K562 (cell line): ENCODE measurements around the gene MUC16. TPM values are rescaled to one million over a fixed set of nuclear protein-coding genes. Genes with fewer than 3 reads are reported as not detected.

Experiments
- ATAC-seq: fragments of 200-7000 bp; cut with Tn5 transposase; 3 replicates; pipeline ENCODE4 v1.9.1; 2020; ENCODE audit warnings: moderate library complexity
- BruUV-seq: library from RNA; stranded (reverse); fragments of 400-500 nt; replicated peaks from 2 replicates; lab custom pipeline; 2021; lab: Mats Ljungman, UMichigan
- CTCF ChIA-PET: fragments of 300-600 bp; formaldehyde crosslinking; extraction: SDS; loops from one replicate; lab custom pipeline; 2021; ENCODE audit warnings: low intra/inter-chr PET ratio; lab: Yijun Ruan, JAX
- POLR2A ChIA-PET: fragments of 300-600, 350-650 bp; sonication (Branson Sonifier 250); formaldehyde crosslinking; extraction: SDS; loops from one replicate; lab custom pipeline; 2021; ENCODE audit warnings: antibody characterized with exemption, inconsistent platforms; lab: Yijun Ruan, JAX
- DNase-seq, 4 experiments: peaks; one replicate each; pipeline versions ENCODE4 v3.0.0 to v3.0.0-alpha.2; 2011 to 2018; ENCODE audit warnings: low spot score in 3 of 4, mixed read lengths in 3 of 4; ENCODE audit errors: extremely low read depth in 1 of 4
- FAIRE-seq: peaks from 2 replicates; lab custom pipeline; 2011; peaks lifted over from hg19 to GRCh38; lab: Jason Lieb, UNC
- H2AFZ ChIP-seq: 2 replicates; pipeline ENCODE4 v1.6.0; 2011; ENCODE audit warnings: low read depth, low read length, control low read depth, inconsistent platforms
- H3K27ac ChIP-seq: fragments of 200-600 bp; 3 replicates; pipeline ENCODE4 v1.8.0; 2011; ENCODE audit warnings: low read depth, mild to moderate bottlenecking, control low read depth, inconsistent platforms, low read length, moderate library complexity, mixed read lengths; ENCODE audit errors: extremely low read depth
- H3K27me3 ChIP-seq, 2 experiments: fragments of 300-600 bp in 1 of 2; 2 replicates in 1 of 2; 3 replicates in 1 of 2; pipeline versions ENCODE4 v1.6.0 to v1.8.0; 2011; ENCODE audit warnings: inconsistent platforms in 2 of 2, low read length in 2 of 2, mild to moderate bottlenecking in 1 of 2, mixed read lengths in 1 of 2, moderate library complexity in 1 of 2; ENCODE audit not compliant: control insufficient read depth in 2 of 2, insufficient read depth in 2 of 2
- H3K36me3 ChIP-seq: fragments of 300-600 bp; 3 replicates; pipeline ENCODE4 v1.8.0; 2011; ENCODE audit warnings: mild to moderate bottlenecking, low read length, inconsistent platforms; ENCODE audit not compliant: control insufficient read depth, insufficient read depth
- H3K4me1 ChIP-seq, 2 experiments: fragments of 200-600 bp in 1 of 2; replicated peaks in 1 of 2; 2 replicates in 1 of 2; 3 replicates in 1 of 2; pipeline versions ENCODE4 v1.5.1 to v1.8.0; 2011; ENCODE audit warnings: inconsistent platforms in 2 of 2, low read length in 2 of 2, mild to moderate bottlenecking in 1 of 2, mixed read lengths in 1 of 2, moderate library complexity in 1 of 2; ENCODE audit not compliant: control insufficient read depth in 2 of 2, insufficient read depth in 2 of 2
- H3K4me2 ChIP-seq: 2 replicates; pipeline ENCODE4 v1.6.1; 2011; ENCODE audit warnings: low read length, control low read depth, inconsistent platforms, mixed read lengths; ENCODE audit not compliant: insufficient read depth
- H3K4me3 ChIP-seq: fragments of 200-600 bp; sonication (generic), shearing (Covaris generic); 2 replicates; pipeline ENCODE4 v1.5.1; 2016; ENCODE audit warnings: control low read depth, inconsistent platforms
- H3K79me2 ChIP-seq: fragments of 200-600 bp; 3 replicates; pipeline ENCODE4 v1.8.0; 2011; ENCODE audit warnings: low read length, inconsistent platforms; ENCODE audit not compliant: control insufficient read depth, insufficient read depth
- H3K9ac ChIP-seq, 2 experiments: 2 replicates each; pipeline versions ENCODE4 v1.6.0 to v1.6.1; 2011; ENCODE audit warnings: low read depth in 2 of 2, low read length in 2 of 2, control low read depth in 1 of 2, inconsistent platforms in 1 of 2, mild to moderate bottlenecking in 1 of 2, mixed read lengths in 1 of 2; ENCODE audit not compliant: insufficient read depth in 1 of 2
- H3K9me1 ChIP-seq: one replicate; pipeline ENCODE4 v1.6.0; 2011; ENCODE audit warnings: inconsistent platforms, mild to moderate bottlenecking, low read length, moderate library complexity; ENCODE audit not compliant: control insufficient read depth, insufficient read depth
- H3K9me3 ChIP-seq: replicated peaks from 2 replicates; pipeline ENCODE4 v1.5.1; 2011; ENCODE audit warnings: low read depth, low read length, inconsistent platforms; ENCODE audit not compliant: control insufficient read depth, insufficient read depth
- H4K20me1 ChIP-seq: replicated peaks from 2 replicates; pipeline ENCODE4 v1.6.1; 2011; ENCODE audit warnings: low read length, inconsistent platforms, mixed read lengths; ENCODE audit not compliant: control insufficient read depth, insufficient read depth
- CBFA2T3 ChIP-seq: fragments of 450-650 bp; IDR thresholded peaks from 2 replicates; pipeline ENCODE4 v1.6.1; 2017
- CCNT2 ChIP-seq: IDR thresholded peaks from 2 replicates; pipeline ENCODE4 v1.6.1; 2011; ENCODE audit warnings: borderline replicate concordance, low read depth, mild to moderate bottlenecking, moderate library complexity, mixed read lengths, low read length; ENCODE audit not compliant: insufficient read length; ENCODE audit errors: extremely low read depth
- CEBPG ChIP-seq, 3 experiments: fragments of 200-800 bp in 1 of 3; sonication (Bioruptor generic) in 1 of 3; sonication (generic) in 1 of 3; formaldehyde crosslinking in 1 of 3; IDR thresholded peaks in 2 of 3; conservative IDR thresholded peaks in 1 of 3; 2 replicates each; pipeline versions ENCODE4 v1.6.1 to v1.8.0; 2016 to 2022; ENCODE audit warnings: missing compliant biosample characterization in 2 of 3, missing genetic modification characterization in 2 of 3, mild to moderate bottlenecking in 1 of 3, missing genetic modification reagents in 1 of 3
- FOSL1 ChIP-seq: fragments of 200-800 bp; sonication (Bioruptor generic); conservative IDR thresholded peaks from 2 replicates; pipeline ENCODE4 v1.6.1; 2016; ENCODE audit warnings: missing genetic modification characterization, missing compliant biosample characterization
- GATAD2A ChIP-seq: fragments of 450-650 bp; IDR thresholded peaks from 2 replicates; pipeline ENCODE4 v1.6.1; 2017
- HNRNPL ChIP-seq: fragments of 200-400 bp; formaldehyde crosslinking; IDR thresholded peaks from 2 replicates; pipeline ENCODE4 v1.6.1; 2017; ENCODE audit warnings: low read depth, mild to moderate bottlenecking, low read length
- PRPF4 ChIP-seq: fragments of 200-400 bp; formaldehyde crosslinking; IDR thresholded peaks from one replicate; pipeline ENCODE4 v1.6.1; 2017; ENCODE audit warnings: low read length, low read depth, mild to moderate bottlenecking; ENCODE audit not compliant: insufficient read depth, poor library complexity, severe bottlenecking
- U2AF2 ChIP-seq: fragments of 200-400 bp; formaldehyde crosslinking; optimal IDR thresholded peaks from 2 replicates; pipeline ENCODE3; 2017; ENCODE audit warnings: low read depth, mild to moderate bottlenecking, low read length
- ZNF224 ChIP-seq: sonication (generic); formaldehyde crosslinking; IDR thresholded peaks from 2 replicates; pipeline ENCODE4 v1.8.0; 2022; ENCODE audit warnings: mild to moderate bottlenecking, missing genetic modification reagents
- ZNF324 ChIP-seq: fragments of 250-450 bp; sonication (Bioruptor Pico); IDR thresholded peaks from 2 replicates; pipeline ENCODE4 v1.4.0; 2020; ENCODE audit warnings: mild to moderate bottlenecking
- ZNF384 ChIP-seq: IDR thresholded peaks from 2 replicates; pipeline ENCODE4 v1.6.1; 2012; ENCODE audit warnings: low read depth, low read length, improper control_type of control experiment
- ZNF436 ChIP-seq: fragments of 250-450, 450-650 bp; sonication (Bioruptor Pico); formaldehyde crosslinking; IDR thresholded peaks from 2 replicates; pipeline ENCODE4 v1.7.0; 2020; ENCODE audit warnings: mild to moderate bottlenecking
- ZNF586 ChIP-seq: fragments of 450-650 bp; formaldehyde crosslinking; conservative IDR thresholded peaks from 2 replicates; pipeline ENCODE4 v1.4.0; 2020; ENCODE audit warnings: mild to moderate bottlenecking, moderate library complexity
- WGBS: fragments of 100-300 bp; shearing (Covaris generic); methylation state at CpG from one replicate; pipeline ENCODE4 v1.1.6; 2016; ENCODE audit warnings: low coverage, mixed read lengths; ENCODE audit not compliant: insufficient coverage; ENCODE audit errors: missing lambda C conversion rate; 5-methylcytosine and 5-hydroxymethylcytosine counted together
- in situ Hi-C: fragments of 300-500 bp; cut with MboI; formaldehyde crosslinking; loops from 4 replicates; pipeline ENCODE4 v1.15.0; 2018; ENCODE audit warnings: inconsistent platforms, mixed read lengths
- intact Hi-C: fragments of 100-400 bp; cut with micrococcal nuclease; formaldehyde crosslinking; loops from 2 replicates; pipeline ENCODE4 v1.14.2; 2022
- polyA plus RNA-seq, 8 experiments: library from polyadenylated mRNA; depleted of rRNA in 4 of 8; stranded (reverse) in 5 of 8; unstranded in 3 of 8; fragments of >200 nt; fragmentation: Nextera tagmentation in 2 of 8; fragmentation: Illumina TruSeq in 1 of 8; extraction: Ambion mirVana in 2 of 8; extraction: Trizol in 1 of 8; gene quantifications; 2 replicates each; pipeline versions ENCODE4 v1.2.1 to v1.2.3, GENCODE V29; 2011 to 2014; ENCODE audit warnings: inconsistent platforms in 1 of 8, missing spikeins in 1 of 8
- total RNA-seq, 7 experiments: library from RNA; depleted of rRNA in 6 of 7; stranded (reverse); fragments of >200 nt in 6 of 7; fragmentation: Illumina TruSeq in 2 of 7; extraction: Trizol in 2 of 7; gene quantifications; 2 replicates each; pipeline versions ENCODE4 v1.2.1 to v1.2.3, GENCODE V29; 2011 to 2021; ENCODE audit warnings: low replicate concordance in 1 of 7
- TF ChIP-seq, protein P1 (sequence below): IDR thresholded peaks from 3 replicates; pipeline ENCODE4 v1.6.1; 2011; ENCODE audit warnings: borderline replicate concordance, mild to moderate bottlenecking, moderate library complexity; ENCODE audit not compliant: insufficient read length; ENCODE audit errors: extremely low read depth
- TF ChIP-seq, protein P2 (sequence below): fragments of 250-450 bp; sonication (Bioruptor Pico); IDR thresholded peaks from 2 replicates; pipeline ENCODE4 v1.6.1; 2021; ENCODE audit warnings: mild to moderate bottlenecking

MUC16 gene
- total and polyA plus RNA-seq, 9 of the 15 experiments (the other 6 are each of a cell fraction or from before 2014, with no cell fraction given): not detected

DNA sequence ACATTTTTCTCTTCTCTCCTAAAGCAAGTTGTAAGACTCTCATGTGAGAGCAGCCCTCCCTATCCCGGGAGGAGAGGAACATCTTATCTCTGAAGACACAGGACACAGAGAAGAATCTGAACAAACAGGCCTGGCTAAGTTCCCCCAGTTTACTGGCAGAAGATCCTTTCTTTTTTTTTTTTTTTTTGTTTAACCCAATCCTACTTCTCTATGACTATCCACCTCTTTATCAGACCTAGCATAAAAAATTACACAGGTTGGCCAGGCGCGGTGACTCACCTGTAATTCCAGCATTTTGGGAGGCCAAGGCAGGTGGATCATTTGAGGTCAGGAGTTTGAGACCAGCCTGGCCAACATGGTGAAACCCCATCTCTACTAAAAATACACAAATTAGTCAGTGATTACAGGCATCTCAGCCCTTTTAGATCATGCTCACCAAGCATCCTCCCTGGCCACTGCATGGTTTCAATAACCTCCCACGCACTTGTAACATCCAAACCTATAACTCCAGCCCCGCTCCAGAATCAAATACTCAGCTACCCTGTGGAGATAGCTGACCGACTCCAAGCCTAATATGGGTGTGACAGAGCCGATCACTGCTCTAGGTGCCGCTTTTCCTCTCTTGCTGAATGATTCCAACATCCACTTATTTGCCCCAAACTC is 27.3 kb upstream of the MUC16 start:
- in situ Hi-C loops (no loop called here), intact Hi-C loops (no loop called here)
- DNase-seq (peak in 1 of 4 experiments; percentile 9), ATAC-seq (no peak), FAIRE-seq (no peak)
- no peak overlapping the region for H3K9ac ChIP-seq
- 0% methylated on average over 7 of the region's 8 CpGs for WGBS
- BruUV-seq: no TSS peak
- no peak overlapping the region for H2AFZ ChIP-seq
- H3K27me3 ChIP-seq: peaks cover 5 to 47% of the 10 kb centered on the region in 2 experiments; a peak in 4 of 5 replicates
- H3K36me3 ChIP-seq: no peaks in the 10 kb centered on the region
- H3K27ac ChIP-seq: no peak overlapping the region
- H3K4me3 ChIP-seq: no peak overlapping the region
- no peaks in the 10 kb centered on the region for H4K20me1 ChIP-seq
- ChIA-PET CTCF (no interaction called here), POLR2A (no interaction called here)
- H3K79me2 ChIP-seq: no peaks in the 10 kb centered on the region
- no peaks in the 10 kb centered on the region for H3K9me1 ChIP-seq
- no peak overlapping the region for H3K4me2 ChIP-seq
- no peaks in the 10 kb centered on the region for H3K4me1 ChIP-seq
- no peaks in the 10 kb centered on the region for H3K9me3 ChIP-seq
- TF ChIP-seq GATAD2A: no peak
- TF ChIP-seq, protein P1, sequence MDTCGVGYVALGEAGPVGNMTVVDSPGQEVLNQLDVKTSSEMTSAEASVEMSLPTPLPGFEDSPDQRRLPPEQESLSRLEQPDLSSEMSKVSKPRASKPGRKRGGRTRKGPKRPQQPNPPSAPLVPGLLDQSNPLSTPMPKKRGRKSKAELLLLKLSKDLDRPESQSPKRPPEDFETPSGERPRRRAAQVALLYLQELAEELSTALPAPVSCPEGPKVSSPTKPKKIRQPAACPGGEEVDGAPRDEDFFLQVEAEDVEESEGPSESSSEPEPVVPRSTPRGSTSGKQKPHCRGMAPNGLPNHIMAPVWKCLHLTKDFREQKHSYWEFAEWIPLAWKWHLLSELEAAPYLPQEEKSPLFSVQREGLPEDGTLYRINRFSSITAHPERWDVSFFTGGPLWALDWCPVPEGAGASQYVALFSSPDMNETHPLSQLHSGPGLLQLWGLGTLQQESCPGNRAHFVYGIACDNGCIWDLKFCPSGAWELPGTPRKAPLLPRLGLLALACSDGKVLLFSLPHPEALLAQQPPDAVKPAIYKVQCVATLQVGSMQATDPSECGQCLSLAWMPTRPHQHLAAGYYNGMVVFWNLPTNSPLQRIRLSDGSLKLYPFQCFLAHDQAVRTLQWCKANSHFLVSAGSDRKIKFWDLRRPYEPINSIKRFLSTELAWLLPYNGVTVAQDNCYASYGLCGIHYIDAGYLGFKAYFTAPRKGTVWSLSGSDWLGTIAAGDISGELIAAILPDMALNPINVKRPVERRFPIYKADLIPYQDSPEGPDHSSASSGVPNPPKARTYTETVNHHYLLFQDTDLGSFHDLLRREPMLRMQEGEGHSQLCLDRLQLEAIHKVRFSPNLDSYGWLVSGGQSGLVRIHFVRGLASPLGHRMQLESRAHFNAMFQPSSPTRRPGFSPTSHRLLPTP: no peak
- TF ChIP-seq ZNF586 (CRISPR knock-in tag): no peak
- no peak for TF ChIP-seq FOSL1 (tag)
- TF ChIP-seq ZNF436 (CRISPR knock-in tag): no peak
- no peak for TF ChIP-seq CEBPG (CRISPR knock-in tag; IDR thresholded peaks at IDR 0.05)
- TF ChIP-seq CEBPG (tag; conservative IDR thresholded peaks at IDR 0.05 in 1 of 2, IDR thresholded peaks at IDR 0.05 in 1 of 2): no peak
- TF ChIP-seq, protein P2, sequence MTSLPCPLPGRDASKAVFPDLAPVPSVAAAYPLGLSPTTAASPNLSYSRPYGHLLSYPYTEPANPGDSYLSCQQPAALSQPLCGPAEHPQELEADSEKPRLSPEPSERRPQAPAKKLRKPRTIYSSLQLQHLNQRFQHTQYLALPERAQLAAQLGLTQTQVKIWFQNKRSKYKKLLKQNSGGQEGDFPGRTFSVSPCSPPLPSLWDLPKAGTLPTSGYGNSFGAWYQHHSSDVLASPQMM (CRISPR knock-in tag): no peak
- no peak for TF ChIP-seq ZNF324 (CRISPR knock-in tag)
- 0 out of 2 replicates have a peak, but pooled peaks have one; percentile 11 for TF ChIP-seq CBFA2T3
- TF ChIP-seq ZNF224 (CRISPR knock-in tag): no peak
- TF ChIP-seq ZNF384: peak; percentile 8; the same call in 1 of the 2 replicates
- no peak for TF ChIP-seq PRPF4
- TF ChIP-seq HNRNPL: no peak
- no peak for TF ChIP-seq U2AF2
- no peak for TF ChIP-seq CCNT2
